HCT116 (cell line): ENCODE results near the gene ENGASE. TPM values are rescaled to one million over a fixed set of nuclear protein-coding genes. Genes with fewer than 3 reads are reported as not detected.

Source experiments
- ATAC-seq: fragments of 200-7000 bp; cut with Tn5 transposase; 2 replicates; pipeline ENCODE4 v1.9.1; 2020; ENCODE audit warnings: mild to moderate bottlenecking, moderate library complexity
- BruUV-seq: library from RNA; stranded (reverse); fragments of 400-500 nt; replicated peaks from 2 replicates; lab custom pipeline; 2021; lab: Mats Ljungman, UMichigan
- CTCF ChIA-PET: fragments of 300-600 bp; sonication (Branson Sonifier 250); formaldehyde crosslinking; loops from one replicate; lab custom pipeline; 2021; ENCODE audit warnings: antibody characterized with exemption; lab: Charles Lee
- POLR2A ChIA-PET: fragments of 300-600, 350-600 bp; sonication (Branson Sonifier 250); formaldehyde crosslinking; loops from one replicate; lab custom pipeline; 2021; ENCODE audit warnings: antibody characterized with exemption; lab: Charles Lee
- RAD21 ChIA-PET, 2 experiments: fragments of 300-600 bp; sonication (Branson Sonifier 250); formaldehyde crosslinking; loops; one replicate each; lab custom pipeline; 2023; ENCODE audit warnings: low total read pairs in 2 of 2; ENCODE audit not compliant: uncharacterized antibody in 2 of 2, unreplicated experiment in 2 of 2, low non-redundant PET in 1 of 2; lab: Charles Lee
- DNase-seq: peaks from one replicate; pipeline ENCODE4 v3.0.0-alpha.2; 2010; ENCODE audit warnings: low read depth, low spot score
- H2AFZ ChIP-seq: fragments of 200-600 bp; shearing (Covaris generic), sonication (generic); 2 replicates; pipeline ENCODE4 v1.6.1; 2017; ENCODE audit warnings: low read depth, mixed run types, mixed read lengths, antibody characterized with exemption, low read length; ENCODE audit not compliant: poor library complexity, severe bottlenecking
- H3K27ac ChIP-seq: 2 replicates; pipeline ENCODE4 v1.5.1; 2012; ENCODE audit warnings: low read depth, low read length
- H3K27me3 ChIP-seq: fragments of 200-600 bp; sonication (generic); 2 replicates; pipeline ENCODE4 v1.6.1; 2016; ENCODE audit warnings: mixed run types, low read length, mixed read lengths; ENCODE audit not compliant: insufficient read depth
- H3K36me3 ChIP-seq, 2 experiments: fragments of 200-500 bp in 1 of 2; fragments of 200-600 bp in 1 of 2; sonication (Bioruptor generic) in 1 of 2; sonication (generic) in 1 of 2; 2 replicates each; pipeline versions ENCODE4 v1.5.1 to v1.6.1; 2014 to 2016; ENCODE audit warnings: low read length in 2 of 2, inconsistent platforms in 1 of 2, mixed read lengths in 1 of 2, mixed run types in 1 of 2; ENCODE audit not compliant: insufficient read depth in 2 of 2, control insufficient read depth in 1 of 2
- H3K4me1 ChIP-seq, 2 experiments: fragments of 200-600 bp in 1 of 2; sonication (generic) in 1 of 2; 2 replicates each; pipeline versions ENCODE4 v1.5.1 to v1.6.1; 2012 to 2017; ENCODE audit warnings: low read length in 2 of 2, inconsistent platforms in 1 of 2, mild to moderate bottlenecking in 1 of 2, mixed read lengths in 1 of 2, mixed run types in 1 of 2, moderate library complexity in 1 of 2; ENCODE audit not compliant: insufficient read depth in 2 of 2, control insufficient read depth in 1 of 2
- H3K4me2 ChIP-seq: fragments of 200-600 bp; sonication (generic); 2 replicates; pipeline ENCODE4 v1.6.1; 2017; ENCODE audit warnings: mixed run types, low read length, mixed read lengths
- H3K4me3 ChIP-seq, 2 experiments: fragments of 200-600 bp in 1 of 2; sonication (generic) in 1 of 2; replicated peaks in 1 of 2; 2 replicates each; pipeline ENCODE4 v1.5.1; 2011 to 2016; ENCODE audit warnings: low read length in 2 of 2, control low read depth in 1 of 2, low read depth in 1 of 2, mild to moderate bottlenecking in 1 of 2, mixed read lengths in 1 of 2, mixed run types in 1 of 2
- H3K79me2 ChIP-seq: fragments of 200-600 bp; sonication (generic); 2 replicates; pipeline ENCODE4 v1.6.1; 2017; ENCODE audit warnings: mild to moderate bottlenecking, mixed run types, low read length, moderate library complexity, mixed read lengths; ENCODE audit not compliant: insufficient read depth
- H3K9ac ChIP-seq: fragments of 200-600 bp; sonication (generic); 2 replicates; pipeline ENCODE4 v1.6.1; 2016; ENCODE audit warnings: low read length, mixed read lengths
- H3K9me2 ChIP-seq: fragments of 200-600 bp; sonication (generic), shearing (Covaris generic); 2 replicates; pipeline ENCODE4 v1.6.1; 2017; ENCODE audit warnings: mixed run types, mild to moderate bottlenecking, moderate library complexity; ENCODE audit not compliant: insufficient read depth
- H3K9me3 ChIP-seq, 2 experiments: fragments of 200-500 bp in 1 of 2; fragments of 200-600 bp in 1 of 2; sonication (Bioruptor generic) in 1 of 2; sonication (generic) in 1 of 2; 2 replicates each; pipeline ENCODE4 v1.6.1; 2014 to 2017; ENCODE audit warnings: low read length in 2 of 2, mixed read lengths in 2 of 2, inconsistent platforms in 1 of 2, low read depth in 1 of 2, mild to moderate bottlenecking in 1 of 2, mixed run types in 1 of 2, moderate library complexity in 1 of 2; ENCODE audit not compliant: control insufficient read depth in 1 of 2, insufficient read depth in 1 of 2
- H4K20me1 ChIP-seq: fragments of 200-600 bp; sonication (generic), shearing (Covaris generic); 2 replicates; pipeline ENCODE4 v1.6.1; 2017; ENCODE audit warnings: mixed run types, mild to moderate bottlenecking, moderate library complexity; ENCODE audit not compliant: insufficient read depth
- CBX3 ChIP-seq: IDR thresholded peaks from 2 replicates; pipeline ENCODE4 v1.6.1; 2012; ENCODE audit warnings: low read depth
- EGR1 ChIP-seq: IDR thresholded peaks from 2 replicates; pipeline ENCODE4 v1.6.1; 2012; ENCODE audit warnings: low read depth
- EZH2 ChIP-seq: fragments of 200-600 bp; sonication (generic); IDR thresholded peaks from 2 replicates; pipeline ENCODE4 v1.6.1; 2017; ENCODE audit warnings: antibody characterized with exemption, mixed run types
- FOSL1 ChIP-seq: IDR thresholded peaks from 2 replicates; pipeline ENCODE4 v1.6.1; 2012; ENCODE audit warnings: low read depth
- JUND ChIP-seq: IDR thresholded peaks from 2 replicates; pipeline ENCODE4 v1.6.1; 2012
- POLR2AphosphoS5 ChIP-seq: IDR thresholded peaks from 2 replicates; pipeline ENCODE4 v1.6.1; 2011; ENCODE audit warnings: mild to moderate bottlenecking, low read depth, low read length, moderate library complexity
- SIN3A ChIP-seq: IDR thresholded peaks from 2 replicates; pipeline ENCODE4 v1.6.1; 2012; ENCODE audit warnings: low read depth
- SRF ChIP-seq: IDR thresholded peaks from 2 replicates; pipeline ENCODE4 v1.6.1; 2012; ENCODE audit warnings: low read depth
- TCF7L2 ChIP-seq: IDR thresholded peaks from 2 replicates; pipeline ENCODE4 v1.7.0; 2011; ENCODE audit warnings: borderline replicate concordance, inconsistent platforms; ENCODE audit not compliant: insufficient read depth, insufficient read length; ENCODE audit errors: extremely low read depth
- ZFX ChIP-seq: fragments of 450-650 bp; IDR thresholded peaks from 2 replicates; pipeline ENCODE4 v1.6.1; 2017
- intact Hi-C: fragments of 100-400 bp; cut with micrococcal nuclease; formaldehyde crosslinking; loops from 2 replicates; pipeline ENCODE4 v1.10.0; 2022
- total RNA-seq: library from RNA; stranded (reverse); gene quantifications from one replicate; pipeline ENCODE4 v1.2.1, GENCODE V29; 2021; ENCODE audit not compliant: unreplicated experiment
- TF ChIP-seq, protein P1 (sequence below): IDR thresholded peaks from 2 replicates; pipeline ENCODE4 v1.6.1; 2011; ENCODE audit warnings: mild to moderate bottlenecking, low read length, moderate library complexity; ENCODE audit not compliant: insufficient replicate concordance; ENCODE audit errors: extremely low read depth

The ENGASE gene
- total RNA-seq, 1 experiment from 2014 or later: 54.2 TPM

DNA sequence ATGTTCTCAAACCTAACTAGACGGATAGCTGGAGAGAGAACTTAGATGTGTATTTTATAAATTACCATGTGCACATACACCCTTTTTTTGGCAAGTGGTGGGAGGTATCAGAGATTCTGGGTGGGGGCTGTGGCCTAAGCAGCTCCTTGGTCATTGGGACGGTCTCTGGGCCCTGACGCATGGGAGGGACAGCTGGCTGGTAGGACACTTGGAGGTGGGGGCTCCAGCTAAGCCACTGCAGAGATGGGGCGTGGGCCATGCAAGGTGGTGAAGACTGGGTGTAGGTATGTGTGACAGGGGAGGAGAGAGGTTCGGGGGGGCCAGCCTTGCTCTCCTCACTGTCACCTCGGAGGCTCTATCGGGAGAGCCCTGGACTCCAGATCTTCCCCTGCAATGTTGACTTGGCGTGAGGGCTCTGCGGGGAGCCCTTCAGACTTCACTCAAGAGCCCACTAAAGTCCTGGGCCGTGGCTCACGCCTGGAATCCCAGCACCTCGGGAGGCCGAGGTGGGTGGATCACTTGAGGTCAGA, 33.5 kb upstream of the ENGASE start:
- ChIA-PET CTCF (interaction anchor here (0.8 to 3.3 kb wide), 6 partner anchors 9 to 349 kb away, joined by 3 to 37 read pairs (median 4); no protein-coding TSS in a partner anchor), POLR2A (interaction anchor here (0.6 kb wide), 1 partner anchor 24 kb away, joined by 3 read pairs; no protein-coding TSS in a partner anchor), RAD21 (interaction anchor here in 1 of 2 experiments (0.6 kb wide), 1 partner anchor 166 kb away, joined by 4 read pairs; no protein-coding TSS in a partner anchor)
- Histone ChIP-seq H3K4me3 (no peak overlapping the region), H3K36me3 (no peaks in the 10 kb centered on the region), H3K79me2 (no peaks in the 10 kb centered on the region), H4K20me1 (no peaks in the 10 kb centered on the region), H3K27ac (no peak overlapping the region), H3K9ac (no peak overlapping the region), H3K4me1 (peaks cover 0 to 16% of the 10 kb centered on the region in 2 experiments; a peak in 3 of 4 replicates), H3K9me3 (no peaks in the 10 kb centered on the region), H3K9me2 (no peaks in the 10 kb centered on the region), H2AFZ (no peak overlapping the region), H3K27me3 (no peaks in the 10 kb centered on the region), H3K4me2 (no peak overlapping the region)
- BruUV-seq: no TSS peak
- no peak for DNase-seq
- no peak for TF ChIP-seq SIN3A
- TF ChIP-seq EZH2: no peak
- TF ChIP-seq POLR2AphosphoS5: no peak
- TF ChIP-seq EGR1: no peak
- no peak for TF ChIP-seq FOSL1
- TF ChIP-seq TCF7L2: no peak
- TF ChIP-seq CBX3: no peak
- TF ChIP-seq ZFX: no peak
- TF ChIP-seq SRF: no peak
- intact Hi-C loops: no loop called here
- ATAC-seq: no peak

DNA sequence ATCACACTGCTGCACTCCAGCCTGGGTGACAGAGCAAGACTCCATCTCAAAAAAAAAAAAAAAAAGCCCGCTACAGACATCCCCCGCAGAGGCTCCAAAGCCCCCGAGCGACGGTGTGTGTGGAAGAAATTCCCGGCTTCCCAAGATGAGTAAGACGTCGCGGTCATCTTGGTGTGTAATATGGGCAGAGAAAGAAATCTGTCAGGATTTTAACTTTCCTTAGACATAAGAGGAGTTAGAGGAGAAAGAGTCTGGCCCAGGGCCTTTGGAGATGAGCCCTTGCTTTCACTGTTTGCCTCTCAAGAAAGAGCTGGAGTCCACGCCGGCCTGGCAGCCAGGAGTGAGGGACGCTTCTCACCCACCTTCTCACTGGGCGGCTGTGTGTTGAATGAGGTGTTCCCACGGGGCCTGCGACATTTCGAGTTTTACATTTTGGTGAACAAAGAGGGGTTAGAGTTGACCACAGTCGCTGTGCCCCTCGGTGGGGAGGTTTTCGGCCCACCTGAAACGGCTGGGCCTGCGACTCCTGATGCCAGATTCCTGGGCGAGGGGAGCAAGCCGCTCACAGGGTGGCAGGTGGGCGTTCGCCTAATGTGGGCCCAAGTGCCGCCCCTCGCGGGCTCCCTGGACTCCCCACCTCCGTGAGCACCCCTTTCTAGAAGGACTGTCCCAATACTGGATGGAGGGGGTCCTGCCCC, 32.8 kb upstream of the ENGASE start:
- BruUV-seq: no TSS peak

More for the DNA sequence above, 32.8 kb upstream of the ENGASE start:
- intact Hi-C loops: loop anchor here (1.0 to 2.0 kb wide), 2 partner anchors 15 to 23 kb away; no protein-coding TSS in a partner anchor
- H3K27ac ChIP-seq: no peak overlapping the region; the same call in 1 of the 2 replicates
- TF ChIP-seq JUND: no peak
- TF ChIP-seq, protein P1, sequence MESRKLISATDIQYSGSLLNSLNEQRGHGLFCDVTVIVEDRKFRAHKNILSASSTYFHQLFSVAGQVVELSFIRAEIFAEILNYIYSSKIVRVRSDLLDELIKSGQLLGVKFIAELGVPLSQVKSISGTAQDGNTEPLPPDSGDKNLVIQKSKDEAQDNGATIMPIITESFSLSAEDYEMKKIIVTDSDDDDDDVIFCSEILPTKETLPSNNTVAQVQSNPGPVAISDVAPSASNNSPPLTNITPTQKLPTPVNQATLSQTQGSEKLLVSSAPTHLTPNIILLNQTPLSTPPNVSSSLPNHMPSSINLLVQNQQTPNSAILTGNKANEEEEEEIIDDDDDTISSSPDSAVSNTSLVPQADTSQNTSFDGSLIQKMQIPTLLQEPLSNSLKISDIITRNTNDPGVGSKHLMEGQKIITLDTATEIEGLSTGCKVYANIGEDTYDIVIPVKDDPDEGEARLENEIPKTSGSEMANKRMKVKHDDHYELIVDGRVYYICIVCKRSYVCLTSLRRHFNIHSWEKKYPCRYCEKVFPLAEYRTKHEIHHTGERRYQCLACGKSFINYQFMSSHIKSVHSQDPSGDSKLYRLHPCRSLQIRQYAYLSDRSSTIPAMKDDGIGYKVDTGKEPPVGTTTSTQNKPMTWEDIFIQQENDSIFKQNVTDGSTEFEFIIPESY: no peak
- no peak overlapping the region for H3K9ac ChIP-seq
- CTCF ChIA-PET: interaction anchor here (0.7 to 3.3 kb wide), 16 partner anchors 8 to 545 kb away, joined by 3 to 37 read pairs (median 4); partner anchors contain the start of gene ENGASE
- H4K20me1 ChIP-seq: no peaks in the 10 kb centered on the region
- no peaks in the 10 kb centered on the region for H3K79me2 ChIP-seq
- H2AFZ ChIP-seq: no peak overlapping the region
- no peak overlapping the region for H3K4me3 ChIP-seq
- no peaks in the 10 kb centered on the region for H3K27me3 ChIP-seq
- no peak overlapping the region for H3K4me2 ChIP-seq
- H3K9me2 ChIP-seq: no peaks in the 10 kb centered on the region
- H3K9me3 ChIP-seq: no peaks in the 10 kb centered on the region
- RAD21 ChIA-PET: interaction anchor here in 1 of 2 experiments (0.9 to 1.2 kb wide), 2 partner anchors 13 to 22 kb away, joined by 3 to 4 read pairs; no protein-coding TSS in a partner anchor
- no peaks in the 10 kb centered on the region for H3K36me3 ChIP-seq
- peaks cover 0 to 13% of the 10 kb centered on the region in 2 experiments; a peak in 3 of 4 replicates for H3K4me1 ChIP-seq
- ATAC-seq (no peak; the same call in 1 of the 2 replicates), DNase-seq (no peak)
- POLR2A ChIA-PET: no interaction called here
